ENCODE measurements around the gene STK4.
"Not testable (repeated sequence)": the region's sequence is repeated elsewhere in the genome, so short reads cannot be mapped to it uniquely, and the experiment has no call there.

The STK4 gene

GRCh38 chr20:44990425-44990824 is 24.1 kb downstream of the STK4 start:
- DNase-seq = peak; percentile 76

- no peak for DNase-seq
Observed at GRCh38 chr20:44990957-44991356, 24.6 kb downstream of the STK4 start.

GRCh38 chr20:44993343-44993742 is 27.0 kb downstream of the STK4 start:
- no peak for DNase-seq

- DNase-seq = no peak
Observed at GRCh38 chr20:44997171-44997570, 30.9 kb downstream of the STK4 start.

- DNase-seq = no peak
Observed at GRCh38 chr20:44997668-44998067, 31.4 kb downstream of the STK4 start.

- DNase-seq = no peak
Observed at GRCh38 chr20:45008521-45009049, 42.3 kb downstream of the STK4 start.

GRCh38 chr20:45010399-45010828 is 44.1 kb downstream of the STK4 start:
- DNase-seq = no peak

- DNase-seq = peak; percentile 57
Observed at GRCh38 chr20:45011108-45011526, 44.8 kb downstream of the STK4 start.

- DNase-seq = no peak
Observed at GRCh38 chr20:45012682-45013302, 46.5 kb downstream of the STK4 start.

GRCh38 chr20:45014131-45014530 is 47.8 kb downstream of the STK4 start:
- DNase-seq = not testable (repeated sequence)

GRCh38 chr20:45014671-45015415 is 48.5 kb downstream of the STK4 start:
- no peak for DNase-seq

- DNase-seq = no peak
Observed at GRCh38 chr20:45016089-45016671, 49.9 kb downstream of the STK4 start.

GRCh38 chr20:45017281-45017680 is 51.0 kb downstream of the STK4 start:
- no peak for DNase-seq

- DNase-seq = no peak
Observed at GRCh38 chr20:45017857-45018256, 51.5 kb downstream of the STK4 start.

GRCh38 chr20:45019027-45019761 is 52.9 kb downstream of the STK4 start:
- no peak for DNase-seq

- DNase-seq = no peak
Observed at GRCh38 chr20:45019762-45020123, 53.4 kb downstream of the STK4 start.

- no peak for DNase-seq
Observed at GRCh38 chr20:45020236-45020886, 54.0 kb downstream of the STK4 start.

GRCh38 chr20:45021631-45022030 is 55.3 kb downstream of the STK4 start:
- DNase-seq = no peak

- not testable (repeated sequence) for DNase-seq
Observed at GRCh38 chr20:45023140-45023539, 56.8 kb downstream of the STK4 start.

- DNase-seq = no peak
Observed at GRCh38 chr20:45028424-45029136, 62.3 kb downstream of the STK4 start.

GRCh38 chr20:45029884-45030283 is 63.6 kb downstream of the STK4 start:
- no peak for DNase-seq

GRCh38 chr20:45032276-45032675 is 66.0 kb downstream of the STK4 start:
- no peak for DNase-seq

All from activated CD4-positive, alpha-beta T cell treated with anti-CD3 and anti-CD28 coated beads for 48 hours (primary cell).